Uterus (tissue), 2 donors: ENCODE results near the gene SH3BP5.

ENCODE experiments used
- POLR2A ChIP-seq, 2 donors: fragments of 450-650 bp; IDR thresholded peaks; one replicate each; pipeline ENCODE4 v1.6.1; 2016; ENCODE audit warnings: antibody characterized with exemption in 2 of 2, mild to moderate bottlenecking in 1 of 2, moderate library complexity in 1 of 2
- TF ChIP-seq, protein P1 (sequence below), 4 experiments: fragments of 200-600 bp in 2 of 4; fragments of 450-650 bp in 2 of 4; sonication (generic) in 2 of 4; IDR thresholded peaks; one replicate each; pipeline ENCODE4 v1.5.1; 2016 to 2019; ENCODE audit warnings: antibody characterized with exemption in 4 of 4, mild to moderate bottlenecking in 2 of 4, moderate library complexity in 1 of 4

DNA sequence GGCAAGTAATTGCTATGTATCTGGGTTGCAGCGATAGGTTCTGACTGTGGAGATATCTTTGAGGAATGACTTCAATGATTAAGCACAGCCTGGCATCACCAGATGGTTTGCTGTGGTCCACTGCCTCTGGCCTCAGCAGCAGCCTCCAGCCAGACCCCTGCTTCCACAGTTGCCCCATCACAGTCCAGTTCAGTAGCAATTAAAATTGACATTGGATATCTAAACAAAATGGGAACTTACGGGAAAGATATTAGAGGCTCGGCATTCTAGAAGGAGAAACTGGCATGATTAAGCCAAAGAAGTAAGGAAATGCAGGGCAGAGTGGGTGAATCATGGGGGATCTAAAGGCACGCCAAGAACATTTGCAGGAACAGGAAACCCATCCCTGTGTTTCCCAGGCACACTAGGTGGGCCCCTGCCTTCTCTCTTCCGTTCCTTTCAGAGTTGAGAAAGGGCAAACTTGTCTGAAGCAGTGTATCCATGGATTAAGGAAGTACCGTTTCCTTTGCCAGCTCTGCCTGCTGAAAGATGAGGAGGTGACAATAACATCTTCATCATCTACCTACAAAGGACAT is 36.3 kb upstream of the SH3BP5 start:
- TF ChIP-seq, protein P1, sequence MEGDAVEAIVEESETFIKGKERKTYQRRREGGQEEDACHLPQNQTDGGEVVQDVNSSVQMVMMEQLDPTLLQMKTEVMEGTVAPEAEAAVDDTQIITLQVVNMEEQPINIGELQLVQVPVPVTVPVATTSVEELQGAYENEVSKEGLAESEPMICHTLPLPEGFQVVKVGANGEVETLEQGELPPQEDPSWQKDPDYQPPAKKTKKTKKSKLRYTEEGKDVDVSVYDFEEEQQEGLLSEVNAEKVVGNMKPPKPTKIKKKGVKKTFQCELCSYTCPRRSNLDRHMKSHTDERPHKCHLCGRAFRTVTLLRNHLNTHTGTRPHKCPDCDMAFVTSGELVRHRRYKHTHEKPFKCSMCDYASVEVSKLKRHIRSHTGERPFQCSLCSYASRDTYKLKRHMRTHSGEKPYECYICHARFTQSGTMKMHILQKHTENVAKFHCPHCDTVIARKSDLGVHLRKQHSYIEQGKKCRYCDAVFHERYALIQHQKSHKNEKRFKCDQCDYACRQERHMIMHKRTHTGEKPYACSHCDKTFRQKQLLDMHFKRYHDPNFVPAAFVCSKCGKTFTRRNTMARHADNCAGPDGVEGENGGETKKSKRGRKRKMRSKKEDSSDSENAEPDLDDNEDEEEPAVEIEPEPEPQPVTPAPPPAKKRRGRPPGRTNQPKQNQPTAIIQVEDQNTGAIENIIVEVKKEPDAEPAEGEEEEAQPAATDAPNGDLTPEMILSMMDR (IDR thresholded peaks at IDR 0.05) = no peak
- no peak for TF ChIP-seq POLR2A (IDR thresholded peaks at IDR 0.05)
